Smooth muscle cell (in vitro differentiated cells): ENCODE measurements around the gene ARL11. TPM values are rescaled to one million over a fixed set of nuclear protein-coding genes. Genes with fewer than 3 reads are reported as not detected.

Source experiments
- DNase-seq: peaks from one replicate; lab custom pipeline; 2025; ENCODE audit not compliant: unreplicated experiment; lab: John Stamatoyannopoulos, UW
- H2AFZ ChIP-seq: fragments of 200-600 bp; sonication (generic); 2 replicates; pipeline ENCODE4 v1.6.0; 2016; ENCODE audit warnings: antibody characterized with exemption, low read depth, mild to moderate bottlenecking
- H3F3A ChIP-seq: fragments of 200-600 bp; sonication (generic); 2 replicates; pipeline ENCODE4 v1.6.0; 2017; ENCODE audit warnings: antibody characterized with exemption, low read depth
- H3K27ac ChIP-seq: fragments of 200-600 bp; sonication (generic); 2 replicates; pipeline ENCODE4 v1.5.1; 2016; ENCODE audit warnings: low read depth, mild to moderate bottlenecking
- H3K27me3 ChIP-seq: fragments of 200-600 bp; sonication (generic); 2 replicates; pipeline ENCODE4 v1.6.1; 2016; ENCODE audit warnings: low read depth, mild to moderate bottlenecking
- H3K36me3 ChIP-seq: fragments of 200-600 bp; sonication (generic); 2 replicates; pipeline ENCODE4 v1.5.1; 2016; ENCODE audit warnings: low read depth
- H3K4me1 ChIP-seq: fragments of 200-600 bp; sonication (generic); 2 replicates; pipeline ENCODE4 v1.5.1; 2016; ENCODE audit warnings: low read depth
- H3K4me2 ChIP-seq: fragments of 200-600 bp; sonication (generic); 2 replicates; pipeline ENCODE4 v1.6.0; 2016; ENCODE audit warnings: mild to moderate bottlenecking
- H3K4me3 ChIP-seq: fragments of 200-600 bp; sonication (generic); 2 replicates; pipeline ENCODE4 v1.5.1; 2016; ENCODE audit warnings: mild to moderate bottlenecking
- H3K79me2 ChIP-seq: fragments of 200-600 bp; sonication (generic); 2 replicates; pipeline ENCODE4 v1.6.0; 2016; ENCODE audit warnings: low read depth, mild to moderate bottlenecking
- H3K9ac ChIP-seq: fragments of 200-600 bp; sonication (generic); 2 replicates; pipeline ENCODE4 v1.6.0; 2016; ENCODE audit warnings: low read depth
- H3K9me3 ChIP-seq: fragments of 200-600 bp; sonication (generic); replicated peaks from 2 replicates; pipeline ENCODE4 v1.5.1; 2016; ENCODE audit warnings: low read depth
- H4K20me1 ChIP-seq: fragments of 200-600 bp; sonication (generic); 2 replicates; pipeline ENCODE4 v1.6.0; 2016; ENCODE audit warnings: low read depth
- WGBS: methylation state at CpG from one replicate; pipeline ENCODE4 v1.1.7; 2016; ENCODE audit warnings: low lambda C conversion rate; 5-methylcytosine and 5-hydroxymethylcytosine counted together
- polyA plus RNA-seq: library from polyadenylated mRNA; unstranded; fragments of >200 nt; fragmentation: Nextera tagmentation; extraction: Ambion mirVana; gene quantifications from 2 replicates; pipeline ENCODE4 v1.2.1, GENCODE V29; 2016
- total RNA-seq: library from RNA; depleted of rRNA; stranded (reverse); fragments of >200 nt; gene quantifications from 2 replicates; pipeline ENCODE4 v1.2.3, GENCODE V29; 2014
- TF ChIP-seq, protein P1 (sequence below): fragments of 200-600 bp; sonication (generic); IDR thresholded peaks from 2 replicates; pipeline ENCODE4 v1.5.1; 2017; ENCODE audit warnings: borderline replicate concordance, mild to moderate bottlenecking, antibody characterized with exemption; ENCODE audit not compliant: insufficient read depth, poor library complexity, severe bottlenecking

ARL11 gene
- total and polyA plus RNA-seq, 2 experiments from 2014 or later: not detected

DNA sequence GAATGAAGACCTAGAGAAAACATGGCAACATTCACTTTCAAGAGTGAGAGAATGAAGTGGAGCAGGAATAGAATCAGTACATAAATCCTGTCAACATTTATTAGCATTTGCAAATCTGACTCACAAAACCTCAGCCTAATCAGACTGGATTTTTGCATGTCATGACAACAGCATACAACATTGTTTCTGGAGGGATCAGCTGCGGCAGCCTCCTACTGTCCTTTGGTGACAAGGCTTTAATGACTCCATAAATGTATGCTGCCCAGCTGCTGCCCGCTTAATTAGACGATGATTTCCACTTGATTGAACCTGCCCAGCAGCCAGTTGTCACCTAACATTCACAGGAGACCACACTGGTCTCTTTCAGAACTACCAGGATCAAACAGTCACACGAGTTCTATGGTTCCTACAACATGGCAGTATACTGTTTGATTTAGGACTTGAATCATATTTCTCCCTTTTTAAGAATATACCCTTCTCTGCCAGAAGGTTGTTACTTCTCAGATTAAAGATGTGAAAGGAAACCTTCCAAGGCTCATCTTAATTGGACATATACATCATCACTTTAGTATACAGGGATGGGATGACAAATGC, 53.6 kb downstream of the ARL11 start:
- Histone ChIP-seq H3F3A (peaks cover 9% of the 10 kb centered on the region), H3K9me3 (no peaks in the 10 kb centered on the region), H3K27ac (peak overlapping the region; percentile 73), H3K79me2 (peaks cover 41% of the 10 kb centered on the region), H3K4me3 (no peak overlapping the region), H3K36me3 (no peaks in the 10 kb centered on the region), H3K4me1 (no peaks in the 10 kb centered on the region), H3K4me2 (peak overlapping the region; percentile 62), H2AFZ (no peak overlapping the region), H3K27me3 (no peaks in the 10 kb centered on the region), H3K9ac (peak overlapping the region; percentile 56), H4K20me1 (peaks cover 25% of the 10 kb centered on the region)
- no peak for DNase-seq
- TF ChIP-seq, protein P1, sequence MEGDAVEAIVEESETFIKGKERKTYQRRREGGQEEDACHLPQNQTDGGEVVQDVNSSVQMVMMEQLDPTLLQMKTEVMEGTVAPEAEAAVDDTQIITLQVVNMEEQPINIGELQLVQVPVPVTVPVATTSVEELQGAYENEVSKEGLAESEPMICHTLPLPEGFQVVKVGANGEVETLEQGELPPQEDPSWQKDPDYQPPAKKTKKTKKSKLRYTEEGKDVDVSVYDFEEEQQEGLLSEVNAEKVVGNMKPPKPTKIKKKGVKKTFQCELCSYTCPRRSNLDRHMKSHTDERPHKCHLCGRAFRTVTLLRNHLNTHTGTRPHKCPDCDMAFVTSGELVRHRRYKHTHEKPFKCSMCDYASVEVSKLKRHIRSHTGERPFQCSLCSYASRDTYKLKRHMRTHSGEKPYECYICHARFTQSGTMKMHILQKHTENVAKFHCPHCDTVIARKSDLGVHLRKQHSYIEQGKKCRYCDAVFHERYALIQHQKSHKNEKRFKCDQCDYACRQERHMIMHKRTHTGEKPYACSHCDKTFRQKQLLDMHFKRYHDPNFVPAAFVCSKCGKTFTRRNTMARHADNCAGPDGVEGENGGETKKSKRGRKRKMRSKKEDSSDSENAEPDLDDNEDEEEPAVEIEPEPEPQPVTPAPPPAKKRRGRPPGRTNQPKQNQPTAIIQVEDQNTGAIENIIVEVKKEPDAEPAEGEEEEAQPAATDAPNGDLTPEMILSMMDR: no peak
- WGBS: 44% methylated on average over 4 of the region's 4 CpGs

Other genes starting within 250 kb of the ARL11 start
- gene CAB39L, start 184.4 kb upstream of the ARL11 start, total RNA-seq: 13.8 and 19.7 TPM in 2 replicates
- 10.1 and 13.2 TPM in 2 replicates for gene CAB39L, start 184.4 kb upstream of the ARL11 start, polyA plus RNA-seq
- 4.9 and 8.5 TPM in 2 replicates for gene SETDB2, start 184.2 kb upstream of the ARL11 start, total RNA-seq
- 3.5 and 4.5 TPM in 2 replicates for gene SETDB2, start 184.2 kb upstream of the ARL11 start, polyA plus RNA-seq
- 25.9 and 30.3 TPM in 2 replicates for gene PHF11, start 132.6 kb upstream of the ARL11 start, total RNA-seq
- gene PHF11, start 132.6 kb upstream of the ARL11 start, polyA plus RNA-seq: 21.0 and 22.9 TPM in 2 replicates
- gene RCBTB1, start 42.9 kb upstream of the ARL11 start, total RNA-seq: 26.8 and 28.5 TPM in 2 replicates
- 10.7 and 12.4 TPM in 2 replicates for gene RCBTB1, start 42.9 kb upstream of the ARL11 start, polyA plus RNA-seq
- gene EBPL, start 63.0 kb downstream of the ARL11 start, total RNA-seq: 108 and 114 TPM in 2 replicates
- 75.3 and 86.5 TPM in 2 replicates for gene EBPL, start 63.0 kb downstream of the ARL11 start, polyA plus RNA-seq
- gene KPNA3, start 164.2 kb downstream of the ARL11 start, total RNA-seq: 36.2 and 38.9 TPM in 2 replicates
- 19.0 and 22.7 TPM in 2 replicates for gene KPNA3, start 164.2 kb downstream of the ARL11 start, polyA plus RNA-seq